ENCODE measurements around the gene APOB.

APOB gene

DNA sequence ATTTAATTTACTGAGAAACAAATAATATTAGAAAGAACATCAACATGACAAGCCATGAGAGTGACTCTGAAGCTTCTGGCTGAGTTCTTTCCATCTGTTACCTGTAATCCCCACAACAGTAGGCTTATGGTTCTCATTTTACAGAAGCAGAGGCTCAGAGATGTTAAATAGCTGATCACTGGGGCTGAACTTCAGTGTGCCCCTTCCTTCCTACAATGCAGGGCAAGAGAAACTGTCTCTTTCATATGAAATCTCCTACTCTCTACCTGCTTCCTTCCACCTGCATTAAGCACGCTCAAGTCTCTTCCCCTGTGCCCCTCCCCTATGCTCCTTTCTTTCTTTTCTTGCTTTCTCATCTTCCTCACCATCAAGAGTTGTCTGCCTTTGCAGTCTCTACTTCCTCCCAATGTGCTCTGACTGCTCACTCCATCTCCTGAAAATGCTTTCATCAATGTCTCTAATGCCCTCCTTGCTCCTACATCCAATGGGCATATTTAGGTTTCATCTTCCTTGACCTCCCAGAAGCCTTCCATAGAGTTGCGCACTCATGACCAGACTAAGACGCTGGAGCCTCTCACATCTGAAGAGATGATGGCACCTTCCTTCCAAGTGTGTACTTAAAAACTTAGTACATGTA lies 23.7 kb downstream of the APOB start:
- no peak for DNase-seq (ENCODE audit: low spot score)

DNA sequence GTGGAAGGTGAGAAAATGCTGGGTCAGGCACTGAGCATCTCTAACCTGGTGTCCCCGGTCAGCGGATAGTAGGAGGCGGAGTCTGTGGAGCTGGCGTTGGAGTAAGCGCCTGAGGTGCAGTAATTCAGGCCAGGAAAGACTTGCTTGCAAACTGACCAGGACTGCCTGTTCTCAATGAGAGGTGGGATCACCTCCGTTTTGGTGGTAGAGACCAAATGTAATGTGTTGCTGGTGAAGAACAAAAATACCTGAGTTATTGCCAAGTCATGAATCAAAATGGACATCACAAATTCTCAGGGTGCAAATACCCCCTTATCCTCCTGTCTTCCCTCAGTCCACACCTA lies 24.2 kb downstream of the APOB start:
- no peak for DNase-seq (ENCODE audit: low spot score)

DNA sequence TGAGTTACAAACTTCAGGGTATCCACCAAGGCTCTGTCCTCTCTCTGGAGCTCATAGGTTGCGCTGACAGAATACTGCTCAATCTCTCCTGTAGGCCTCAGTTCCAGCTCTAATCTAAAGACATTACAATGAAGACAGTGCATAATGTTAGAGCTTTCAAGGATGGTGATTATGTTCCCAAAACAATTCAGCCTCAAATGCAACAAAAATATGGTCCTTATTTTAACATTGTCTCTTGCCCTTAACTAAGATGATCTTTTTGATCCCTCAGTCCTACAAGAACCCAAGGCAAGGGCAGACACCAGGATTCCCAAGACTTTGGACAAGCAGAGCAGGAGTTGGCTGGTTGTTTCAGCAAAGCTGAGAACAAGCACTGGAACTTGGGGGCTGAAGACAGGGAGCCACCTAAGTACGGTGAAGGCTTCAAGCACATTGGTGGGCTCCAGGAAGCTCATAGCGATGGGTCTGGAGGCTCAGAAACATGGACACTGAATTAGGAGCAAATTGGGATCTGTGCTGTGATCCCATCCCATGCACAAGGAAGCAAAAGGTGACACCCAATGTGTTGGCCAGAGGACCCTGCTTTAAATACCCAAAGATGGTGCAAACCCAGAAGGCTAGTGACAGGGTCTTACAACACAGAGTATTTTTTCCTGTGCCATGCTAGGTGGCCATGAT lies 24.7 kb downstream of the APOB start:
- DNase-seq (ENCODE audit: low spot score) = no peak

DNA sequence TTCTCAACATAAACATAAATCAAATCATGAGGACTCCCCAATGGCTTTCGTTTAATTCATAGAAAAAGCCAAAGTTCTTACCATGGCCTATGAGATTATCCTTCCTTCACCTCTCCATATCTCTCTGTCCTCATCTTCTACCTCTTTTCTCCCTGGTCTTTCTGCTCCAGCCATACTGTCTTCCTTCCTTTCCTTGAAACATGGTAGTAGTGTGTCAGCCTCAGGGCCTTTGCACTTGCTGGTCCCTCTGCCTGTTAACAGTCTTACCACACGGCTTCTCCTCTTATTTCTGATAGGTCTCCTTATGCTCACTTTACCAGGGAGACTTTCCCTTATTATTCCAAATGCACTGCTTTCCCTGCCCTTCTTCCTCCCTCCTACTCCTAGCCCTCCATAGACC lies 25.6 kb downstream of the APOB start:
- no peak for DNase-seq (ENCODE audit: low spot score)

DNA sequence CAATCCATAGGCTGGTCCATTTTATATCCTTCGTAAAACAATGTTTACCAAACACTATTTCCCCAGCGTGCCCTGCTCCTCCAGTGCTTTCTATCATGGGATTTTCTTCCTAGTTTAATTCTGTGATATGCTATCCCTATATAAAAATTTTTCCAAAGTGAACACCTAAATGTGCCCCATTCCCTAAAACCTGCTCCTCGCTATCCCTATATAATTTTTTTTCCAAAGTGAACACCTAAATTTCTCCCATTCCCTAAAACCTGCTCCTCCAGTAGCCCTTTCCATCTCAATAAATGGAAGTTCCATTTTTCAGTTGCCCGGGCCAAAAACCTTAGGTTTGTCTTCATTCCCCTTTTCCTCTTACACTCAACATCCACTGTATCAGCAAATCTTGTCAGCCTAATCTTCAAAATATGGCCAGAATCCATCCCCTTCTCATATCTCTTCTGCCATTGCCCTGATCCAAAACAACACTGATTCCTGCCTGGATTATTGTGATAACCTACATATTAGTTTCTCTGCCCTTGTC lies 26.1 kb downstream of the APOB start:
- DNase-seq (ENCODE audit: low spot score) = no peak

DNA sequence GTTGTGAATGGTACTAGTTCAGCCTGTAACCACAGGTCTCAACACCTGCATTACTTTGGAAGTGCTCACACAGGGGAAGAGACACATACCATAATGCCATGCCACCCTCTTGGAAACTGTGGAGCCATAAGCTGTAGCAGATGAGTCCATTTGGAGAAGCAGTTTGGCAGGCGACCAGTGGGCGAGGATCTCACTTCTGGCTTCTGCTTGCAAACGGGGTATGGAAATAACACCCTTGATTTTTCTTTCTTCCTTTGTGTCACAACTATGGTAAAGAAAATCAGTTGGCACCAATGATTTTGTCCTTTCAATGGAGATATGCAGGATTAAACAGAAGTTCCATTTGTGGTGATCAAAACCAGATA lies 28.6 kb downstream of the APOB start:
- no peak for DNase-seq (ENCODE audit: low spot score)

DNA sequence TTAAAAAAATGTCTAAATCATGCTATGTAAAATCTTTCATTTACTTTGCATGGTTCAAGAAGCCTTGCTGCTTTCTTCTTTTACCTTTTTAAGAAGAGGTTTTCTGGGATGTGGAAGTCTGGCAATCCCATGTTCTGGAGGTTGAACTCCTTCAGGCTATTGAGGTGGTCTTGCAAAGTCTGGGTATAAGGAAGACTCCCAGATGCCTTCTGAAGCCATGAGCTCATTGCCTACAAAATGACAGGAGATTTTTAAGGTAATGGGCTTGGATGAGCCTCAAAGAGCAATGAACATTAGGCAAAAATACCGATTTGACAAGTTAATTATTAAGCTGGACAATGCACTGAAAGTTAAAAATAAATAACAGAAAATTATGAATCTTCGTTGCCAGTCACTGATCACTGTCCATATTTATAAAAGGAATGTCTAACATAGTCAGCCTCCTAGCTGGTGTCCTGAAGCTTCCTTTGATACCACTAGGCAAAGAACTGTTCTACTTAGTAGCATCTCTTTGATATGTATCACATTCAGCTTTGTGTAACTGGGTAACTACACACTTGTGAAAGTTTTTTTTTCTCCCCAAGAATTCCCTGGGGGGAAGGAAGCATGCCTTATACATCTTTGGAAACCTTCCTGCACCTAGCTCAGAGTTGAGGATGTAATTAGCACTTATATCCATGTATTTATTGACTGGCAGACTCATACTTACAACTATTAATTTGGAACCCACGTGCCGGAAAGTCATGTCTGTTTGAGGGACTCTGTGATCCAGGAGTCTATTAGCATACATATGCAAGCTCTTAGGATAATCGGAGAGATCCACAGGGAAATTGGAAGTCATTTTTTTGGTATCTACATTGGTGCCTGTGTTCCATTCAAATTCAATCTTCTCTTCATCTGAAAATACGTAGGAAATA lies 29.3 kb downstream of the APOB start:
- no peak for DNase-seq (ENCODE audit: low spot score)

DNA sequence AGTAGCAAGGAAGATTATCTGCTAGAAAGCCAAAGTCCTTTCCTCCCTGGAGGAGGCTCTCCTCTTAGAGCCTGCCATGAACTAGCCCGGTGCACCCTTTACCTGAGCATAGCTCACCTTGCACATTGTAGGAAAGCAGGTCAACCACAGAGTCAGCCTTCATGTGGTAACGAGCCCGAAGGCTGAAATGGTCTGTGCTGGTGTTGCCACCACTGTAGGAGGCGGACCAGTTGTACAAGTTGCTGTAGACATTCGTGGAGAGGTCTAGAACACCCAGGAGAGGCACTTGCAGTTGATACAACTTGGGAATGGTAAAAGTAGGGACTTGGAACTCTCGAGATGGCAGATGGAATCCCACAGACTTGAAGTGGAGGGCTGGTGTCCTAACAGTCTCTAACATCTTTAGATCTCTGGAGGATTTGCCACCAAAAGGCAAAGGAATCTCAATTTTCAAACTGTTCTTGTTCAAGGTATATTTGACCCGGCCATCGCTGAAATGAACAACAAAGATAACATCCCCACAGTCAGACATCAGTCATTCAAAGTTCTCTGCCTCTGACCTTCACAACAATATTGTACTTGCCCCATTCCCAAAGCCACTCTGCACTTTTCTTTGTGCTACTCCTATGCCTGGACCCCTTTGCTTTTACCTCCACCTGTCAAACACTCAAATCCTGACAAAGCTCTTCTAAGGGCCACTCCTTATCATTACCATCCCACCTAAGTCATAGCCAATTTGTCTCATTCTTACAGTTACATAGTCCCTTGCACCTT lies 30.6 kb downstream of the APOB start:
- no peak for DNase-seq (ENCODE audit: low spot score)

DNA sequence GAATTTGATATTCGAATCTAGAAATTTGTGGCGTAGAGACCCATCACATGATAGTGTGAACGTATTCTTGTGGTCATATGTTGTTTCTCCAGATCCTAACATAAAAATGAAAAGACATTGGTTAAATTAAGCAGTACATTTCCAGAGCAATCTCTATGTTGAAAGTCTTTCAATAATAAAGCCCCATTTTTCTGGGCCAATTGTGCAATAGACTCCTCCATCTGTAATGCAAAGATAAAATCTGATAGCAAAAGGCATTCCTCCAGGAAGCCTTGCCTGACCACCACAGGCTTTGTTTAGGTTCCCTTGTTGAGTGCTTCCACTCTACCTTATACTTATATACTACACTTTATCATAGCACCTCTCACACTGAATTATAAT lies 31.3 kb downstream of the APOB start:
- no peak for DNase-seq (ENCODE audit: low spot score)

DNA sequence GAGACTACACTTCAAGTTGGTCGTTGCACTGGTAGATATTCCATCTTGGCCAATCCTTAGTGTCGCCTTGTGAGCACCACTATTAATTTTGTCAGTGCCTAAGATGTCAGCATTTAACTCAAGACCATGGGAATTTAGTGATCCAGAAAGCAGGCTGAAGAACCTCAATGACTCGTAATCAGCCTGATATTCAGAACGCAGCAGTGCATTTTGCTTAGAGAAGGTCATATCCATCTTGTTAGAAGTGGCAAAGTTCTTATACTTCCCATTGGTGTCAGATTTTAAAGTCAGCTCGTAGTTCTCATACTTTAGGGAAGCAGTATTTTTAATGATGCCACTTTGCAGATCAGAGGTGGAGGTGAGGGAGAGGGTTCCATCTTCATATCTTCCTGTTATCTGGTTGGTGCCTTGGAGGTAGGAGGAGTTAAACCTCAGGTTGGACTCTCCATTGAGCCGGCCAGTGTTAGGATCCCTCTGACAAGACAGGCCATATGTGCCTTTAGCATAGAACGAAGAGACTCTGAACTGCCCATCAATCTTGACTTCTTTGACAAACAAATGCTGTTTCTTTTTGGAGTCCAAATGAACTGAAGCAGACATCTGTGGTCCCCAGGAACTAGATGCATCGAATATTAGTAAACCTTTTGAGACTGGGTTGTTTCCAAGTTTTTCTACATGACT lies 31.9 kb downstream of the APOB start:
- DNase-seq (ENCODE audit: low spot score) = no peak

DNA sequence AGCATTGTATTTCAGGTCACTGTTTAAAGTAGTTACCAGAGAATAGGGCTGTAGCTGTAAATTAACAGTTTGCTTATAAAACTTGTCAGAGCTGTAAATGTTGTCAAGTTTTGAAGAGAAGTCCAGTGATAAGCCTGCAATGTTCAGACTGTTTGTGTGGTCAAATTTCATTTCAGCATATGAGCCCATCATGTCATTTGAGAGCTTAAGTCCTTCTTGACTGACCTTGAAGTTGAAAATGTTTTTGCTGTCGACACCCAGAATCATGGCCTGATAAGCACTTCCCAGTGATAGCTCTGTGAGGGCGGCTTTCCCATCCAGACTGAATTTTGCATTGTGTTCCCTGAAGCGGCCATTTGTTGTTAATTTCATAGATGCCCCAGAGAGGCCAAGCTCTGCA lies 32.4 kb downstream of the APOB start:
- DNase-seq (ENCODE audit: low spot score) = no peak

DNA sequence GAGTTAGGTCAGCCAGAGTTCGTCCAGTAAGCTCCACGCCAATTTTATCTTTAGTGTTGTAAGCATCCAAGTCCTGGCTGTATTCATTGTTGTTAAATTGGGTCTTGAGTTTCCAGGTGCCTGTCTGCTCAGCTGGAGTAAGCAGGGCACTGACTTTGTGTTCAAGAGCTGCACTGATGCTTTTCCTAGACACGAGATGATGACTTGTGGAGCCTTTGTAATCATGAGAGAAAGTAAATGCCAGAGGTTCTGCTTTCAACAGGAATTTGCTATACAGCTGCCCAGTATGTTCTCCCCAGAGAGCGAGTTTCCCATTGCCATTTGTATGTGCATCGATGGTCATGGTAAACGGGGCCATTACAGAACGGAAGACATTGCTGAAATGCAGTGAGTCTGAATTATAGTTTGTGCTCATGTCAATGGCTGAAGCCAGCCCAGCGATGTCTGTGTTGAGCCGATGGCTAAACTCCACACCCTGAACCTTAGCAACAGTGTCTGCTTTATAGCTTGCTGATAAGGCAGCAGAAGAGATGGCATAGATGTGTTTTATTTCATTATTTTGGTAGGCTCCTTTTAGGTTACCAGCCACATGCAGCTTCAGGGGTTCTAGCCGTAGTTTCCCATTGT lies 32.9 kb downstream of the APOB start:
- no peak for DNase-seq (ENCODE audit: low spot score)

DNA sequence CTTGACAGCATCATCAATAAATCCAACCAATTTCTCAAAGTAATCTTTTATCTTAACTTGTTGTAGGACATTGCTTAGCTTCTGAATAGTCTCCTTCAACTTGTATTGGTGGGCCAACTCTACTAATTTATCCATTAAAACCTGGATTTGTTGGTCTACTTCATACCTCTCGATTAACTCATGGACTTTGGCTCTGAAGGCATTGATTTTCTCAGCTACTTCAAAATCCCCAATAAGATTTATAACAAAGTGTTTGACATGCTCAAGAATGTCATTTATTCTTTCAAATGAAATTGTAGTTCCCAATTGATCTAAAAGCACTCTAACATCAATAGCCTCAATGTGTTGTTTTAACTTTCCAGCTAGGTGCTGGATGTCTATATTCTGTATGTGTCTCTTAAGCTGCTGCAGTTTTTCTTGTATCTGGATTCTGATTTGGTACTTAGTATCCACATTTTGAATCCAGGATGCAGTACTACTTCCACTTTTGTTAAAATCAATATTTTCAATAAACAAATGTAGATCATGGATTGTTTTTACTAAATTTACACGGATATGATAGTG lies 34.1 kb downstream of the APOB start:
- no peak for DNase-seq (ENCODE audit: low spot score)

DNA sequence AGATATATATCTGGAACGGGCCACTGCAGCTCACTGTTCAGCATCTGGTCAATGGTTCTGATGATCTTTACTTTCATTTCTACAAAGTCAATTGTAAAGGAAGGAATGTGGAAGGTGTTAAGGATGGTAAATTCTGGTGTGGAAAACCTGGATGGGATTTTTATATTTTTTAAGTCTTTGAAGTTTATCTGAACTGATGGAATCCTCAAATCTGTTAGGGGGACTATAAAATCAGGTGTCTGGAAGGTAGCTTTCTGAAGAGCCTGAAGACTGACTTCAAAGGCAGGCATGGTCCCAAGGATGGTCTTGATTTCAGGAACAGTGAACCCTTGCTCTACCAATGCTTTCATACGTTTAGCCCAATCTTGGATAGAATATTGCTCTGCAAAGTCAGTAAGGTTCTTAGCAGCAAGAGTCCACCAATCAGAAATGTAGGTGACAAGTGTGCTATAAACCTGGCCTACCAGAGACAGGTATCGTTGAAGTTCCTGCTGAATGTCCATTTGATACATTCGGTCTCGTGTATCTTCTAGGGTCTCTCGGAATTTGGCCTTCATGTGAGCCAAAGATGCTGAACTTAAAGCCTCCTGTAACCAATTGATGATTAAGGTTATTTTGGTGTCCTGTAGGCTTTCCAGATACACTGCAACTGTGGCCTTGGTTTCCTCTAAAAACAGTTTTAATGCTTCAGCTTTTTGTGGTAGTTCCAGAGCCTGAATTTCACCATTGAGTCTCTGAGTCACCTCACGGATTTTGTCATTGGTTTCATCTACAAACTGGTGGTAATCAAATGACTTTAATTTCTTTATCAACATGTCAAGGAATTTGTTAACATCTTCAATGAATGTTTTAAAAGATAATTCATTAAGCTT lies 34.8 kb downstream of the APOB start:
- no peak for DNase-seq (ENCODE audit: low spot score)

DNA sequence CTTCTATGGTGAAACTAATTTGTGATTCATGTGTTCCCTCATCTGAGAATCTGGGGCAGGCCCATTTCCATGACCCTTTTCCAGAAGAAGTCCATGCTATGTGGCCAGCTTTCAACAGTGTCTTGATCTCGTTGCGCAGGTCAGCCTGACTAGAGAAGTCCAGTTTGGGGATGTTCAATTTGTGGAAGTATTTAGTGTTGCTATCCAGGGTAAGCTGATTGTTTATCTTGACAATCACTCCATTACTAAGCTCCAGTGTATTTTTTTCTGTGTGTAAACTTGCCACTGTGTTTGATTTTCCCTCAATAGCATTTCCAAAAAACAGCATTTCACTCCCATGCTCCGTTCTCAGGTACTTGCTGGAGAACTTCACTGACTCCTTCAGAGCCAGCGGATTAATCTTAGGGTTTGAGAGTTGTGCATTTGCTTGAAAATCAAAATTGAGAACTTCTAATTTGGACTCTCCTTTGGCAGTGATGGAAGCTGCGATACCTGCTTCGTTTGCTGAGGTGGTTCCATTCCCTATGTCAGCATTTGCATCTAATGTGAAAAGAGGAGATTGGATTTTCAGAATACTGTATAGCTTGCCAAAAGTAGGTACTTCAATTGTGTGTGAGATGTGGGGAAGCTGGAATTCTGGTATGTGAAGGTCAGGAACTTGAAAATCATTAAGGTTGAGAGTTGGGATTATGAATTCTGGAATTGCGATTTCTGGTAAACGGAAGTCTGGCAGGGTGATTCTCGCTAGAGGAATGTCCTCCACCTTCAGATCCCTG lies 35.7 kb downstream of the APOB start:
- DNase-seq (ENCODE audit: low spot score) = no peak

DNA sequence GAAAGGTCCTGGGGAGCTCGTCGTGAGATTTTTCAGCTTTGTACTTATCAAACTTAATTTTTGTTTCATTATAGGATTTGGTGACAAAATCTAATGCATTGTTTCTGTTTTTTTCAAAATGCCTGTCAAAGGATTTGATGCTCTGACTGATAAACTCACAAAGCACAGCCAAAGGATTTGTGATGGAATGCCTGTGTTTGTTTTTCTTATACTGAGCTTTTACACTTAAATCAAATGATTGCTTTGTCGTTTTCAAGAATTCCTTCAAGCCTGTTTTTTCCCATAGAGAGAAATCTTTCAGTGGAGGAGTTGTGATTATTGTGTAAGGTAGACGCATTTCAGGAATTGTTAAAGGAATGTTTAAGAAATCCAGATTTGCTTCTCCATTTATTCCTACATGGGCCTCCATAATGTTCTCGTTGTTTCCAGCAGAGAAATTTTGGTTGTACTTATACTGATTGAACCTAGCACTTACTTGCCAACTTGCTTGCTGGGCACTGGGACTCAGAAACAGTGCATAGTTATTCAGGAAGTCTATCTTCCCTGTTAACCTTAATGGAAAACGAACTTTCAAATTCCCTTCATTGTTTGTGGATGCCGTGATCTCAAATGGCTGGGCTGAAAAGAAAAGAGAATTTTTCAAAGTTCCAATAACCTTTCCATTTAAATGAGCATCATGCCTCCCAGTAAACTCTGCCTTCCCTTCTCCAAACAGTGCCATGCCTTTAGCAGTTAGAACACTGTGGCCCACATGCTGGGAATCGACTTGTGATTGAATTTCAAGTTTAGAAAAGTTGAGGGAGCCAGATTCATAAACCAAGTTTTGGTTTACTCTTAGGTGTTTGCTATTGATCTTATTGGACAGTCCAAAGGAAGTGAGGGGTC lies 36.5 kb downstream of the APOB start:
- no peak for DNase-seq (ENCODE audit: low spot score)

DNA sequence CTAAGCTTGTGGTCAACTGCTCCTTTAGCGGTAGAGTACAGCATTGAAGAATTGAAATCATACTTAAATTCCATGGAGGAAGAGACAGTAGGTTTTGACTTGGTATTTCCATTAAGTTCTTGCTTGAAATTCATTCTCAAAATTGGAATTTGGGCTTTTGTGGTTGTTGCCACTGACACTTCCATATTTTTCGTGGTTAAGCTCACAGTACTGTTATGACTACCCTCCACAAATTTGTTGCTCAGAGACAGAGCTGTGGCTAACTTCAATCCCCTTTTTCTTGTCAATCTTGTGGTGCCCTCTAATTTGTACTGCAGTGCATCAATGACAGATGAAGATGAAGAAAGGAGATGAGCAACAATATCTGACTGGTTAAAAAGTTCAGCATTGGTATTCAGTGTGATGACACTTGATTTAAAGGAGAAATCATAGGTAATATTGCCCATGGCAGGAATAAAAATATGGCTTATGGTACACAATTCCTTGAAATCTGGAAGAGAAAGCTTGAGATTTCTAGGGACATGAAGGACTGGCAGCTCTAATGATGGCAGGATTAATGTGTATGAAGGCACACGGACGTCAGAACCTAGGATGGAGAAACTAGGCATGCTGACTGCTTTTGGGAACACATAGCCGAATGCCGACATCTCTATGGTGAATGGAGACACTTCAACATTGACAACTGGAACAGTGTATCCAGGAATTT lies 37.3 kb downstream of the APOB start:
- DNase-seq (ENCODE audit: low spot score) = no peak

Measured in CD4-positive, alpha-beta T cell treated with Interleukin-2 at 100 ng/mL for 4 hours (primary cell).